KBM-7 (cell line): Measurements from ENCODE around the gene FOXRED1.
"Not testable (repeated sequence)": the region's sequence is repeated elsewhere in the genome, so short reads cannot be mapped to it uniquely, and the experiment has no call there.

ENCODE experiments used
- DNase-seq: peaks from one replicate; pipeline ENCODE4 v3.0.0-alpha.2; 2015
- in situ Hi-C: fragments of 300-500 bp; cut with MboI; formaldehyde crosslinking; loops from 2 replicates; pipeline ENCODE4 v1.14.3; 2020; ENCODE audit warnings: low sequenced_read_pairs, low pct_unique_long_range_greater_than_20kb, mixed read lengths

The FOXRED1 gene

GRCh38 chr11:126268708-126269579, at the start of gene FOXRED1, which contains the start of gene SRPRA:
Gene FOXRED1 (plus strand): TSS chr11:126269154. CDS start chr11:126269207, 53 bp downstream.
Gene SRPRA (minus strand): TSS chr11:126268895. CDS start chr11:126268804, 91 bp downstream.
- peak; percentile 99 for DNase-seq
- in situ Hi-C loops: no loop called here

DNA sequence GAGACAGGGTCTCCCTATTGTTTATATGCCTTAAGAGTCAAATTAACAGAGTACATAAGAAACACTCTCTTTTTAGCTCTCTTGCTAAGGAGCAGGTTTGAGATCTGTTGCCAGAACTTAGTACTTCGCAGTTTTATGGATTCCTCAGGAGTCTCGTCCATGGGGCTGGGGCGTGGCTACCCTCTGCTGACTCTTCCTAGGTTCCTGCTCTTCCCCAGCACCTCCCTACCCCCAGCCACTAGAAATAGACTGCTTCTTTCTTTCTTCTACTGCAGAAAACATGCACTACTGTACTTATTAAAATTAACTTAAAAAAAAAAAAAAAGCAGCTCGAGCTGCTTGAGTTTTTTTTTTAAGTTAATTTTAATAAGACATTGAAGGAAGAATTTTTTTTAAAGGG, 49.4 kb upstream of the FOXRED1 start:
- in situ Hi-C loops: no loop called here
- no peak for DNase-seq

GRCh38 chr11:126224647-126225294, 44.2 kb upstream of the FOXRED1 start:
- no peak for DNase-seq
- in situ Hi-C loops: no loop called here

- in situ Hi-C loops: no loop called here
- DNase-seq: no peak
Observed at GRCh38 chr11:126225295-126225665, 43.7 kb upstream of the FOXRED1 start.

DNA sequence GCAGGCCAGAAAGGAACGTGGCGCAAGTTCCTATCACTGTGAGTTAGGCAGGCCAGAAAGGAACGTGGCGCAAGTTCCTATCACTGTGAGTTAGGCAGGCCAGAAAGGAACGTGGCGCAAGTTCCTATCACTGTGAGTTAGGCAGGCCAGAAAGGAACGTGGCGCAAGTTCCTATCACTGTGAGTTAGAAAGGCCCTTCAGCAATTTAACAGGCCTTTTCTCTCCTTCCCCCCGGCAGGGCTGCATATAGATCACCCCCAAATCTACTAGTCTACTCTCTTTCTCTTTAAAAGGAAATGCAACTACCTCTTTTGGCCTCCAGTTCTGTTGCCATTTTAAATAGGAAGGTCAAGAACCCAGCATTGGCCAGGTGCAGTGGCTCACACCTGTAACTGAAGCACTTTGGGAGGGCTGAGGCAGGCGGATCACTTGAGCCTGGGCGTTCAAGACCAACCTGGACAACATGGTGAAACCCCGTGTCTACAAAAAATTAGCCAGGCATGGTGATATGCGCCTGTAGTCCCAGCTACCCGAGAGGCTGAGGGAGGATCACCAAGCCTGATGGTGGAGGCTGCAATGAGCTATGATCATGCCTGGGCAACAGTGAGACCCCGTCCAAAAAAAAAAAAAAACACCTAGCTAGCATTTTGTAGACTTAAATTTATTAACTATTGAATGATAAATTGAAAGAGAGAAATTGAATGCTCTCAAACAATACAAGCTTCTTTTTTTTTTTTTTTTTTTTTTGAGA, 42.4 kb upstream of the FOXRED1 start:
- no peak for DNase-seq
- in situ Hi-C loops: no loop called here

GRCh38 chr11:126229858-126230540, 39.0 kb upstream of the FOXRED1 start:
- in situ Hi-C loops: no loop called here
- DNase-seq: no peak

DNA sequence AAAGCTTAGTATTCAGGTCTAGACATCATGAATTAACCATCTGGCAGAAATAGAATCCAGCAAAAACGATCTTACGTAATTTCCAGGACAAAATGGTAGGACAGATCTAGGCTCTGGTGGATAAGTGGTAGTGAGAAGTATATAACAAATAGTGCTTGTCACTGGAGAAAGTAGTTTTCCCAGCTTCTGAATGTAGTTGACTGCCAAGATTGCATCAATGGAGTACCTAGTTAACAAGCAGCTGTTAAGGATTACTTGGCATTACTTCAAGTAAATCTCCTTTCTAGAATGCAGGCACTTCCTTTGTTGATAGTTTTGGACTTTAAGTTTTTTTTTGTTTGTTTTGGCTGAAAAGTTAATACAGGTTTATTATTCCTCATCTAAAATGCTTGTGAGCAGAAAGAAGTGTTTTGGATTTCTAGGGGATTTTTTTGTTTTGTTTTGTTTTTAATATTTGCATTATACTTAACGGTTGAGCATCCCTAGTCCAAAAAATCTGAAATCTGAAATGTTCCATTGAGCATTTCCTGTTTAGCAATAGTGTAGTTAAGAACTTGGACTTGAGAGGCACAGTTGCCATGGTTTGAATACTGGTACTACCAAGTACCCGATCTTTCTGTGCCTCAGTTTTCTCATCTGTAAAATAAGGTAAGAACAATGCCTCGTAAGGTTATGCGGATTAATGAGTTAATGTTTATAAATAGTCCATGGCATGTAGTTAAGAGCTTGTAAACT, 37.1 kb upstream of the FOXRED1 start:
- in situ Hi-C loops: no loop called here
- no peak for DNase-seq

DNA sequence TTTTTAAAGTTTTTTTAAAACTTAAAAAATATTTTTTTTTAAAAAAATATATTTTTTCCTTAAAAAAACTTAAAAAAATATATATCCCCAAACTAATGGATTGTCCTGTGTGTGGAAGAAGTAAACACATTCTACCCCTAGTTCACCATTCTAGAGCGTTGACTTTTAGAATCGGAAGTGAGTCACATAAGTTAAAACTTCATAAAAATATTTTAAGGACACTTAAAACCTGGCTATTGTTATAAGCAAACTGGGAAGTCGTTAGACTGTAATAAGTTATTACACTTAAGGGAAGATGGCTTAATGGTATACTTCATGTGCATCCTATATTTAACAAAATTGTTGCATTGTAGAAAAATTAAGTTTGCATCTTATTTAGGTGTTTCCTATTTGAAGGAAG, 36.3 kb upstream of the FOXRED1 start:
- no peak for DNase-seq
- in situ Hi-C loops: no loop called here

DNA sequence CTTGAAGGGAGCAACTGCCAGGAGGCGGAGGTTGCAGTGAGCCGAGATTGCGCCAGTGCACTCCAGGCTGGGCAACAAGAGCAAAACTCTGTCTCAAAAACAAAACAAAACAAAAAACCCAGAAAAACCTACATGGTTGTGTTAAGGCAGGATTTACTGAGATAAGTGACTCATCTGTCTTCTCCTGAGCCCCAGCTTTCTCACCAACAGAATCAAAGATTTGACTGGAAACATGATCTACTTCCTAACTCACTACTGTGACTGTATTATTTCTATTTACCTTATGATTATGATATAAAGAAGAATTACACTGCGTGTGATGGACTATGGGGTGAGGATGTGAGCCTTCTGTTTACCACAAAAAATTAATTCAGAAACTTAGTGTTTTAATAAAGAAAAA, 35.6 kb upstream of the FOXRED1 start:
- no peak for DNase-seq
- in situ Hi-C loops: no loop called here

GRCh38 chr11:126246636-126247035, 22.3 kb upstream of the FOXRED1 start:
- no peak for DNase-seq
- in situ Hi-C loops: no loop called here

DNA sequence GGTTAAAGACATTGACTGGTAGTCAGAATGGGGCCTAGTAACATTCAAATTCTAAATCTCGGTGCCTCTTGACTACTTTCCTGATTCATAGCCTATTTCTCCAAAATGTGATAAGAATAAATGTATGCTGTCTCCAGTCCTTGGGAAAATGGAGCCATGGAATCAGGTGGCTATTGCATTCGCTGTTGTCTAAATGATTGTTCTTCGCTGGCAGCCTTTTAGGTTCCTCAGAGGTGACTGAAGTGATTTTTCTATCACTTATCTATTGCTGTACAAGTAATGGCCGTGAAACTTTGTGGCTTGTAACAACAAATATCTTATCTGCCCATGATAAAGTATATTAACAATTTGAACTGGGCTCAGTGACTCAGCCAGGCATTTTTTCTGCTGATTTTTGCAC, 15.7 kb upstream of the FOXRED1 start:
- DNase-seq: no peak
- in situ Hi-C loops: no loop called here

DNA sequence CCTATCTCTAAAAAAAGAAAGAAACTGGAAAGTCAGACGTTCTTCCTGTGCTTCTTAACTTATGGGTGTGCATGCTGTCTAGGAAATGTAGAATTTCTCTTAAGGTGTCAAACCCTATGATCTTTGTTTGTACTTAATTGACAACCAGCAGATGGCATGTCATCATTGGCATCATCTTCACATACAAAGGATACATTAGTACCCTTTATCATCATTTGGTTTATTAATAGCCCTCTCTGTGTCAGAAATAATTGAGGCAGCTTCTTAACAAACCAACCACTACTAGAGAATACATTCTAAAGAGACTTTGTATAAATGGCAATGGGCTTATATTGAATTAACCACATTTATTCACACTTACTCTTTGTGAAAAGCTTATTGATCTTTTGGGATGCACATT, 14.1 kb upstream of the FOXRED1 start:
- no peak for DNase-seq
- in situ Hi-C loops: no loop called here

GRCh38 chr11:126255507-126255906, 13.4 kb upstream of the FOXRED1 start:
- DNase-seq, in situ Hi-C loops: not testable (repeated sequence)

GRCh38 chr11:126256216-126256615, 12.7 kb upstream of the FOXRED1 start:
- no peak for DNase-seq

GRCh38 chr11:126257144-126257543, 11.8 kb upstream of the FOXRED1 start:
- in situ Hi-C loops: no loop called here
- no peak for DNase-seq

More at GRCh38 chr11:126256216-126256615, 12.7 kb upstream of the FOXRED1 start:
- in situ Hi-C loops: no loop called here

- in situ Hi-C loops: no loop called here
- DNase-seq: no peak
Observed at GRCh38 chr11:126257764-126258163, 11.2 kb upstream of the FOXRED1 start.

DNA sequence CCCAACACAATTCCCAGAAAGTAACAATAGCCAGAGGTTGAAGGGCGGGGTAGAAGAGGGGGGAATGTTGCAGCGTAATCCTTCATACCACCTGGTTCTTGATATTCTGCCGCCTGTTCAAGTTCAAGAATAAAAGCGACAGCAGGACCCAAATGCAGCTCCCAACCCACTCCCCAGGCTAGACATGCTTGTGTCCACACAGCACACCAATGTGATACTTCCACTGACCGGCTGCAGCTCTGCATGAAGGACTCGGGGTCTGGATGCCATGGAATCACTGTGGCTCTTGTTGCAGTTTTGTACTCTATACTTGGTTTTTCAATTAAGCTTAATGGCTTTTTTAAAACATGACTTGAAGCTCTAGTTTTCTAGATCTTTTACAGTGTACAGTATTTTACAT, 6.7 kb upstream of the FOXRED1 start:
- no peak for DNase-seq
- in situ Hi-C loops: no loop called here

GRCh38 chr11:126263489-126263888, 5.5 kb upstream of the FOXRED1 start:
- in situ Hi-C loops: no loop called here
- DNase-seq: no peak

- DNase-seq: peak; percentile 28
- in situ Hi-C loops: no loop called here
Observed at GRCh38 chr11:126265811-126266210, 3.1 kb upstream of the FOXRED1 start.
